NCI-H748 treated with DMSO at 0.1 percent for 48 hours (cell line): ENCODE measurements around the gene GJC2.

Experiments
- DNase-seq: peaks from one replicate; lab custom pipeline; 2025; lab: John Stamatoyannopoulos, UW

GJC2 gene

DNA sequence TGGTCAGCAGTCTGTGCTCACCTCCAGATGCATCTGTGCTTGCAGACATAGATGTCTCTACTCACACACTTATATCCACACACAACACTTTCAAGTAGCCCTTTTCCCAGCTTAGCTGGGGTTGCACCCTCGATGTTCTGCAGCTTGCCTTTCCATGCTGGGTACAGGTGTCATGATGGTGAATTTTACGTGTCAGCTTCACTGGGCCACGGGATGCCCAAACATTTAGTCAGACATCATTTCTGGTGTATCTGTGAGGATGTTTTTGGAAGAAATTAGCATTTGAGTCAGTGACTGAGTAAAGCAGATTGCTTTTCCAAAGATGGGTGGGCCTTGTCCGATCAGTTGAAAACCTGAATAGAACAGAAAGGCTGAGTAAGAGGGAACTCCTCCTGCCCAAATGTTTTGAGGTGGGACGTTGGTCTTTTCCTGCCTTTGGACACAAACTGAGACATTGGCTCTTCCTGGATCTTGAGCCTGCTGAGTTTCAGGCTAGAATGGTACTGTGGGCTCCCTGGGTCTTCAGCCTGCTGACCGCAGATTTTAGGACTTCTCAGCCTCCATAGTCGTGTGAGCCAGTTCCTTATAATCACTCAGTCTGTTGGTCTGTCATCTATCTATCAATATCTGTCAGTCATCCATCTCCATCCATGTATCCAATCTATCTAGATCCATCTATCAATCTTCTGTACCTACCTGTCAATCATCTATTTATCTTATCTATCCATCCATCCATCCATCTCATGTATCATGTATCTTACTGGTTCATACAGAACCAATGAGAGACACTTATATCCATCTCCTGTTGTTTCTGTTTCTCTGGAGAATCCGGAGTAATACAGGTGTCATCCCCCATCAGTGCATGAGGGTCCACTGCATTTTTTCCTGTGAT lies 45.4 kb downstream of the GJC2 start:
- DNase-seq: no peak

DNA sequence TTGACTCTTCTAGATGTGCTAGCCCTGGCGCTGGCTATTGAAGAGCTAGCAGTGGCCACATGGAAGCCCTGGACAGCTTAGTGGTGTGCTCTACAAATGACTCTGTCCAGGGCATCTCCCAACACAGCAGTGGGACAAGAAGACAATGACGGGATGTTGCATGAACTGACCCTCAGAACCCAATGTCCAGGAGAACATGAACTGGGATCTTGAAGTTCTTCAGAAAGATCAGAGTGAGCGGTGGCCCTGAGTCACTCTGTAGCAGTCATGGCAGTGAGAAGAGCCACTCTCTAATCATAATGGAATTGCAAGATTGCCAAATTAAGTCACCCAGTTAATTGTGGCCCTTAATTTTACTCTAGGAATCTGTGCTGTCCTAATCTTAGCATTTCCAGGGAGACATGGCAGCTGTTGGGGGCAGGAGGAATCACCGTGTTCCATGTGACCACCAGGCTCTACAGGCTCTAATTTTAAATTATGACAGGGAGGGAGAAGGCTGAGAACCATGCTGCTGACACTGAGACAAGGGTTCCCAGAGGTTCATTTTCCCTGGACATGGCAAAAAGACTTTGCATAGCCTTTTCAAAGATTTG lies 47.9 kb downstream of the GJC2 start:
- DNase-seq: no peak

DNA sequence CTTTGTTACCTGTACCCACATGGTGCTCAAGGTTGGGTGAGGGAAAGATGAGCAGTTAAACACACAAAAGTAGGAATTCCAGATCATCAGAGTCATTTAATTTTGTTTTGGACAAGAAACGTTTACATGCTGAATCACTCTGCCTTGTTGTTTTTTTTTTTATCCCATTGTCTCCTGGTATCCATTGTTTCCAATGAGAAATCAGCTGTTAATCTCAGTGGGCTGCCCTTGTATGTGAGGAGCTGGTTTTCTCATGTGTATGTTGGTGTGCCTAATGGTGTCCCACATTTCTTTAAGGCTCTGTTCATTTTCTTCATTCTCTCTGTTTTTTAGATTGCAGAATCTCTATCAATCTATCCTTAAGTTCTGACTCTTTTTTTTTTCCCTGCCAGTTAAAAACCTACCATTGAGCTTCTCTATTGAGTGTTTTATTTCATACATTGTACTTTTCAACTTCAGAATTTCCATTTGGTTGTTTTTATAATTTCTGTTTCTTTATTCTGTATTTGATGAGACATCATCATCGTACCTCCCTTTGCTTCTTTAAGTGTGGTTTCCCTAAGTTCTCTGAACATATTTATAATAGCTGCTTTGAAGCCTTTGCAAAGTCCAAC lies 49.4 kb downstream of the GJC2 start:
- no peak for DNase-seq

DNA sequence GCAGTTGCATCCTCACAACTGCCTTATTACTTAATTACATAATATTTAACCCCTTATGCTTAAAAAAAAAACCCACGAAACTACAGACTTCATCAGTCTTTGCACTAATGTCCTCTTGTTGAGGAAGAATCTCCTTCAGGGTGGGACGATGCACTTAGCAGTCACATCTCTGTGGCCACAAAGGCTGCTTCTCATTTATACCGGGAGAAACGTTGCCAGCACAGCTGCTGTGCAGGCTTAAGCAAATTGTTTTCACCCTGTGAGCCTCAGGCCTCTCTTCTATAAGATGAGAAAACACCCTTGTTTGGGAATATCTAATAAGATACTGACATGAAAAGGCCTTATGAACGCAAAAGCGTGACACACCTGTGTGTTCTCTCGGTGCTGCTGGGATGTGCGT lies 55.2 kb downstream of the GJC2 start:
- DNase-seq: no peak

DNA sequence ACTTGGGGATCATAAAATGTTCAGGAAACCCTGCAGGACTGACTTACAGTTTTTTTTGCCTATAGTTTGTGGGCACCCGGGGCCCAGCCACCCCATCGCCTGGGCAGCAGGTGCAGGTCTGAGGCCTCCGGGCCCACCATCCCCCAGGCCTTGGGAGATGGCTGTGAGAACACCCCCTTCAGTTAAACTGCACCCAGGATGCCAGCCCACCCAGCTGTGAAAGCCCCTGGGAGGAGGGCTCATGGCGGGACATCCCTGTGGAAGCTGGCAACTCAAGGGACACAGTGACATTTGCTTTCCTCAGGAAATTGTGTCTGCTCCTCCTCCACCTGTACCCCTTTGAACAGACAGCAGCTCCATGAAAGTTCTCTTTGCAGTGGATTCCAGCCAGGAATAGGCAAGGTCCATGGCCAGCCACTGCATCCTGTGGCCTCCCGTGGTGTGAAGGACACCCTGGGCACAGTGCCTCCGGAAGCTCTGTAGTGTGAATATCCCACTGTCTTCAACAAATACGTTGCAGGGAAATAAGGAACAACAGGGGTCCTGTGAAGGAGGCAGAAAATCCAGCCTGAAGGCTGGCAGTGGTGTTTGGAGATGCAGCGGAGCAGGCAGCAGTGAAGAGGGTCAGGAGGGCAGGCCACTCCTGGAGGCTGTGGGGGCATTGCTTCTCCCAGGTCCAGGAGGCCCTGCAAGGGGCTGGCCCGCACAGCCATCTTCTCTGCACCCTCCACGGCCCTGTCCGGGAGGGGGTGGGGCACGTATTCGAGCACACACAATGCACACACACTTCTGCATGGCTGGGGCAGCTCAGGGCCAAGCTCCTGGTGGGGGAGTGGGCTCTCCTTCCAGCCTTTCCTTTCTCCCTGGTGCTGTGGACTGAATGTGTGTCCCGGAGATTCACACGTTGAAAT lies 56.1 kb downstream of the GJC2 start:
- no peak for DNase-seq

DNA sequence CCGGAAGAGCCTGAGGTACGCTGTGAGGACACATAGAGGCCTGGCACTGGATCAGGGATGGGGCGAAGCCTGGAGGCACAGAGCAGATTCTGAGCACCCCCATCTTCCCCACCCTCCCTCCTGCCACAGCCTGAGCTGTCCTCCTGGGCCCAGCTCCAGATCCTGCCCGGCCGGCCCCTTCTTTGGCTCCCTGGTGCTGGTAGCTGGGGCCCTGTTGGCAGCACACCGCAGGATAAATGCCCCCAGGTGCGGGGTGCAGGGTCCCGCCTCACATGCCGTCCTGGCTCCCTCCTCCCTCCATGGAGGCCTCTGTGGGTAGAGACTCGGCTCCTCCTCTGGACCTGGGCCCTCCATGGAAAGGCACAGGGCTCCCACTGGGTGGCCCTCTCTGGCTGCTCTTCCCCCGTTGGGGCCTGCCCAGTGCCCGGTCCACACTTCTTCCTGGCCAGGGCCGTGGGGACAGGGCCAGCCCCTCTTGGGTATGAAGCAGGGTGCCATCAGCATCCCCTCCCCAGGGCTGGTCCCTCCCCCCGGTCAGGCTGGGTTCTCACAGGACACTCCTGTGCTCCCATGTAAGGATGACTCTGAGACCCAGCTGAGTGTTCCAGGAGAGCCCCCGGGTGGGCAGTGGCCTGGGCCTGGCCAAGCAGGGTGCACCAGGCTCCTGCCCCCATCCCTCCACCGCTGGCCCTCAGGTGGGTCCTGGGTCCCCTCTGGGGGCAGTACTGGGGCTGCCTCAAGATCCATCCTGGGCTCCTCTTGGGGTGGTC lies 57.0 kb downstream of the GJC2 start:
- no peak for DNase-seq

DNA sequence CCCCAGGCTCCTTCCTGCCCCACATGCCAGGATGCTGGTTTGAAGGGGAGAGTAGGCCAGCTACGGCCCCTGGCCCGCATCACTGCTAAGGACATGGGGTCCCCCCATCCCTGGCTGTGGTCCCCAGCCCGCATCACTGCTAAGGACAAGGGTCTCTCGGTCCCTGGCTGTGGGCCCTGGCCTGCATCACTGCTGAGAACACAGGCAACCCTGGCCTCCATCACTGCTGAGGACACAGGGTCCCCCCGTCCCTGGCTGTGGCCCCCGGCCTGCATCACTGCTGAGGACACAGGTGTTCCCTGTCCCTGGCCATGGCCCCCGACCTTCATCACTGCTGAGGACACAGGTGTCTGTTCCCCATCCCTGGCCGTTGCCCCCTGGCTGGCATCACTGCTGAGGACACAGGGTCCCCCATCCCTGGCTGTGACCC lies 57.7 kb downstream of the GJC2 start:
- DNase-seq: no peak

DNA sequence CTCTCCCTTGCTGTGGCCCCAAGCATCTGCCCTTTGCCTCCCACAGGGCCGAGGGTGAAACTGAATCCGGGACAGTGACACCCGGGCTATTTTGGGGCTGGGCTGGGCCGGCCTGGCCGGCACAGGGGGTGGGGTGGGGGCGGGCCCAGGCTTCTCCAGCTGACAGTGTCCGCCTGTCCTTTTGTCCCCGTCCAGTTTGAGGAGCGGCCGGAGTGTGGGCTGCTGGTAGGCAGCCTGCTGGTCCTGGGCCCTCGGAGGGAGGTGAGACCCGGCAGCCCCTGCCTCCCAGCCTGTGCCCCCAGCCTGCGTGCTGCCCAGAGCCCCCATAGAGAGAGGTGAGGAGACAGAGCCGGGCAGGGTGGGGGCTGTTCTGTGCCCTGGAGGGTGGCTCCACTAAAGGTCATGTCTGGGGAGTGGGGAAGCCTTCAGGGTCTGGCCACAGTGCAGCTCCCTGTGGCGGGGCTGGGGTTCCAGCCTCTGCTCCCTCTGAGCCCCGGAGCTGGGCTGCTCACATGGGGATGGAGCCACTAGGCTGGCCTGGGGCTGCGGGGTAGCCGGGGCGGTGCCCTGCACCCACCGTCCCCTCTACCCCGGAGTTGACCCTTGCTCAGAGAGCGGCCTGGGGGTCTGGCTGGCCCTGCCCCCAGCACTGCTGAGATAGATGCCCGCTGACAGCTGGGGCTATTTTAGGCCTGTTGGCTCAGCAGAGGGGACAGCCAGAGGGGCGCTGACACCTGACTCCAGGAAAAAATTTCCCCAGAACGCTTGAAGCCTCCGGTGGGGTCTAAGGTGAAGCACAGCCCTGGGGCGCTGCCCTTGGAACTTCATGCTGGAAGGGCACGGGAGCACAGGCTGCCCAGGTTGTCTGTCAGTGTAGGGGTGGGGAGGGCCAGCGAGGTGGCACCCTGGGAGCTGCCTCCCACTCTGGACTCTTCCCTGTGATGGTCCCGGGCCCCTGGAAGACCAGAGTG lies 58.4 kb downstream of the GJC2 start, which contains the start of gene OBSCN:
OBSCN (plus strand) TSS at position 194 of the 971 bp plus-strand sequence. CDS start 3,740 bp downstream, outside the sequence.
- no peak for DNase-seq

DNA sequence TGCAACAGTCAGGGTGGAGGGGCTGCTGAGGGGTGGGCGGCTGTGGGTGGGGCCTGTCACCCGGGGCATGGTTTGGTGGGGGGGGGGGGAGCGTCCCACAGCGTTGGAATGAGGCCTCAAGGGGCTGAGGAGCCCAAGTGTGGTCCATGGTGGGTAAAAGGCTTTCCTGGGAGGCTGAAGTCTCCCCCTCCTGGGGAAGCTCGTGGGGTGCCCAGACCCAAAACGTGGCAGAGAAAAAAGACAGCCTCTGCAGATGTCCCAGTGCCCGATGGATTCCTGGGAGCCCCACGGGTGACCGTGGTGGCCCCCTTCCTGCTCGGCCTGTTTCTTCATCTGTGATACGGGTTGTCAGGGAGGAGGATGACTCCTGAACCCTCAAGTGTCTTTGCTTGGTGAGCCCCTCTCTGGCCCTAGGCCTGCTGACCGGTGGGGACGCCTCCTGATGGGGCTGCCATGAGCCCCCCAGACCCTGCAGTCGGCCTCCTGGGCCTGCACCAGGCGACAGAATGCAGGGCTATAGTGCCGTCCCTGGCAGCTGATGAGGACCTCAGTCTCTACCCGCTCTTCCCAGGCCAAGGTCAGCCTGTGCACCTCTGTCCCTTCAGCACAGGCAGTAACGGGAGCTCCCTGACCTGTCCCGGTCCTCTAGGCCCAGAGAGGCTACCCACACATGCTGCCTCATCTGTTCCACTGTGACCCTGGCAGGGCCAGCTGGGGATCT lies 59.3 kb downstream of the GJC2 start:
- no peak for DNase-seq
